HUES6 (cell line): Measurements from ENCODE around the gene CCT5.

Source experiments
- H3K27ac ChIP-seq: 2 replicates; pipeline ENCODE4 v1.7.0; 2013; ENCODE audit warnings: low read depth, mild to moderate bottlenecking, low read length, inconsistent platforms
- H3K27me3 ChIP-seq: 2 replicates; pipeline ENCODE4 v1.6.1; 2013; ENCODE audit warnings: low read length; ENCODE audit not compliant: control insufficient read depth, insufficient read depth
- H3K36me3 ChIP-seq: 2 replicates; pipeline ENCODE4 v1.6.1; 2013; ENCODE audit warnings: low read length; ENCODE audit not compliant: control insufficient read depth, insufficient read depth
- H3K4me1 ChIP-seq: 2 replicates; pipeline ENCODE4 v1.6.1; 2013; ENCODE audit warnings: low read length; ENCODE audit not compliant: control insufficient read depth, insufficient read depth
- H3K4me3 ChIP-seq: 2 replicates; pipeline ENCODE4 v1.5.1; 2013; ENCODE audit warnings: low read depth, low read length
- H3K9ac ChIP-seq: one replicate; pipeline ENCODE4 v1.6.1; 2013; ENCODE audit warnings: mild to moderate bottlenecking, low read length
- H3K9me3 ChIP-seq: 2 replicates; pipeline ENCODE4 v1.6.1; 2013; ENCODE audit warnings: low read depth, low read length; ENCODE audit not compliant: control insufficient read depth, insufficient read depth

Gene CCT5

DNA sequence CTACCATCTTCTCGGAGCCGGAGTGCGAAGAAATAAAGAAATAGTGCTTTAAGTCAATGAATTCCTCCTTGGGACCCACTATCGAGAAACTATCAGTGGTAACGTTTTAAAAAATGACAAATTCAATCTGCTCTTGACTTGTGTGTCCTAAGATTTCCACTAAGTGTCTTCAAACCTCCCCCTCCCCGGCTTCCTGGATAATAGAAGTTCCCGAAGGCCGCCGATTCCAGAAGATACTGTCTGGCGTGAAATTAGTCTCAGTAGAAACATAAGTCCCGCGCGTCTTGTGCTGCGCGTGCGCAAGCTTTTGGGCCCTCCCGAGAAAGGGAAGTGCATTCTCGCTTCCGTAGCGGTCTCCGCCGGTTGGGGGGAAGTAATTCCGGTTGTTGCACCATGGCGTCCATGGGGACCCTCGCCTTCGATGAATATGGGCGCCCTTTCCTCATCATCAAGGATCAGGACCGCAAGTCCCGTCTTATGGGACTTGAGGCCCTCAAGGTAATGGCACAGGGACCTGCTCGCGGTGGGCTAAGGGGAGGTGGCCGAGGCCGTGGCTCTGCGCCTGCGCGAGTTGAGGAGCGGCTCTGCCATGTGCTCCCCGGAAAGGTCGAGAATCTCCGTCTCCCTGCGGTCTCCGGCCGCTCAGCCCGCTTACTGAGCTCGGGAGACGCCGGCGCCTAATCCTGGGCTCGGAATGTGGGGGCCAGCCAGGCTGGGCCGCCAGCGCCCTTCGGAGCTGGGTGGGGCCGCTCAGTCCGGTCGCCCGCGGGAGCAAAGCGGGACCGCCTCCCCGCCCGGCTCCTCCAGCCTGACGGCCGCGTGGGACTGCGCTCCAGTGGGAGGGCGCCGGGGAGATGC lies at the start of gene CCT5:
Gene CCT5 (plus strand): TSS at position 333 of the 858 bp plus-strand sequence. CDS start 61 bp downstream, at position 394.
- Histone ChIP-seq H3K27me3 (no peaks in the 10 kb centered on the region), H3K9ac (peak within 1 kb of the TSS; percentile 91), H3K4me3 (peak within 1 kb of the TSS; percentile 79), H3K27ac (peak within 1 kb of the TSS; percentile 99), H3K36me3 (peaks cover 36% of the 10 kb centered on the region), H3K4me1 (peaks cover 13% of the 10 kb centered on the region), H3K9me3 (no peaks in the 10 kb centered on the region)

DNA sequence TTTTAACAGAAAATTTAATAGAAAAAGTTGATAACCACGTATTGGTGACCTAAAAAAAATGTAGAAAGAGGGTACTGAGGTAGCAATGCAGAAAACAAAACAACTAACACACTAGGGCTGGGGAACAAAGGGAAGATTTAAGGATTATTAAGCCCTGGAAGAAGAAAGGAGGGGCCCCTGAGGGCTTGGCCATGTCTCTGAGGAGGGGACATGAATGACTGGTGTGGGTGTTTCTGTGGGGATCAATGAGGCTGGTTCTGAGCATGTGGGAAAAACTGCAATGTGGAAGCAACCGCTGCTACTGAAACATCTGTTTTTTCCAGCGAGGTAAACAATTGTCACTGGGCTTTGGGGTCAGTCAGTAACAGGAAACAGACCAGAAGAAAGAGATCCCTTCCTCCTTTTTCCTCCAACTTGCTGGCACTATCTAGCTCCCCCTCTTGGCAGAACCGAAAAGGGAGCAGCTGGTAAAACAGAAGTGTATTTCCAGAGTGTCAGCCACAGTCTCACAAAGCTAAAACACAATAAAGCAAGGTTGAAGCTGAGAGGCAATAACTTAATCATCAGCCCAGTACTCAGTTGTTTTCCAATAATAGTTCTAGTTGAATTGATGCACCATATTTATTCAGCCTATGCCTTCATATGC lies 48.7 kb upstream of the CCT5 start:
- no peak overlapping the region for H3K9ac ChIP-seq
- no peak overlapping the region for H3K27ac ChIP-seq
- H3K36me3 ChIP-seq, result no peaks in the 10 kb centered on the region
- peaks cover 7% of the 10 kb centered on the region for H3K4me1 ChIP-seq
- peaks cover 26% of the 10 kb centered on the region for H3K9me3 ChIP-seq
- H3K27me3 ChIP-seq, result no peaks in the 10 kb centered on the region
- no peak overlapping the region for H3K4me3 ChIP-seq

DNA sequence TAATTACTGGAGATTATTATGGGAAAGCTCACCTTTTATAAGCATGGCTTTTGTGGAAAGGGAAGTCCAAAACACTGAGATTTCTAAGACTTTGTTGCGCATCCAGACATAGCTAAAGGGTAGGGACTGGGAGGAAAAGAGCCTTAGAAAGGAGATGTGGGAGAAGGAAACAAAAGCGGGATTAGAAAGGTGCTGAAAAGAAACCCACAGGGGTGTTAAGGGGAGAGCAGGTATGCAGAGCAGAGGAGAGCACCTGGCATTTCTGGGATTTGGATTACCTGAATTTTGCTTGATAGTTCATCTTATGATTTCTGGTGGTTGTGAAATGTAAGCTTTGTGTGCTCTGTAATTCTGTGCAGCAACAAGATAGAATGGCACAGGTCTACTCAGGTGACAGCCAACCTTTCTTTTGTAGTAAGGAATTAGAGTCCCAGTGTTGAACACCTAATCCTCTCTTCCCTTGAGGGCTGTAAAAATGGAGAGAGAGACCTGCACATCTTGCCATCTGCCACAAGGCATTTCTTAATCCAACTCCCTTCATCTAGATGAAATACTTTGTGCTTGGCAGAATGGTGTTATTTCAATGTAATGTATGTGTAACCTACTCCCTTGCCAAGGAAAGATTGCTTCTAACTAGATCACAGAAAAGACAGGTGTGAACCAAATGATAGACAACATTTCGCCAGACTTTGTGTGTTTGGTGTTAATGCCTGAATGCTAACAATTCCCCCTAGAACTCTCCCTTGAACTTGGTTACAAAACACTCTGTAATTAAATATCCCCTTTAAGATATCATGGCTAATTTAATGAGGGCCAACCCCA lies 47.8 kb upstream of the CCT5 start:
- H3K9ac ChIP-seq, result no peak overlapping the region
- no peaks in the 10 kb centered on the region for H3K36me3 ChIP-seq
- H3K4me3 ChIP-seq, result no peak overlapping the region
- H3K4me1 ChIP-seq, result peaks cover 7% of the 10 kb centered on the region
- no peak overlapping the region for H3K27ac ChIP-seq
- no peaks in the 10 kb centered on the region for H3K27me3 ChIP-seq
- H3K9me3 ChIP-seq, result peaks cover 21% of the 10 kb centered on the region

DNA sequence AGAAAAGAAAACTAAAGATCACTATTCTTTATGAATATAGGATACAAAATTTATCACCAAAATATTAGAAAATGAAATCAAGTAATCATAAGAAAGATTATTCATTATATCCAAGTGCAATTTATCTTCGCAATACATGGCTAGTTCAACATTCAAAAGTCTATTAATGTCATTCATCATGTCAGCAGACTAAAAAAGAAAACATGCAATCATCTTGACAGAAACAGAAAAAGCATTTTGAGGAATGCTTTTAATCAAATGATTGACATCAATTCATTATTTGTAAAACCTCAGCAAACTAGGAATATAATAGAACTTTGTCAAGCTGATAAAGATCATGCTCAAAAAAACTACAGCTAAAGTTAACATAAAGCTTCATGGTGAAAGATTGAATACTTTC lies 41.1 kb upstream of the CCT5 start:
- no peaks in the 10 kb centered on the region for H3K27me3 ChIP-seq
- H3K27ac ChIP-seq, result no peak overlapping the region
- no peak overlapping the region for H3K9ac ChIP-seq
- no peaks in the 10 kb centered on the region for H3K36me3 ChIP-seq
- no peaks in the 10 kb centered on the region for H3K4me1 ChIP-seq
- H3K9me3 ChIP-seq, result no peaks in the 10 kb centered on the region
- H3K4me3 ChIP-seq, result no peak overlapping the region

DNA sequence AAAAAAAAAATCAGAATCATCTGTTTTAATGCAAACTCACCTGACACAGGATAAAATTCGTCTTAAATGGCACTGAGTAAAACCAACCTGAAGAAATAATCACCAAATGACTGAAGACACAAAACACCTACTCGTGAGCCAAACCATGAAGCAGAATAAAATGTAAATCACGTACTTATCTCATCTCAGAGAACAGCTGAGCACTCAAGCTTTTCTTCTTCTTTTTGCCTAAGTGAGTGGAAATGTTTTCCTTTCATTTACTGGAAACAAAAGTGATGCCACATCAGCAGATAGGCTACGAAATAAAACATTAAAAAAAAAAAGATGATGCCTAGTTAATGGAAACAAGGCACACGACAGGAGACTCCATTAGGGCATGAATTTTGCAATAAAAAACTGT lies 36.8 kb upstream of the CCT5 start:
- no peaks in the 10 kb centered on the region for H3K36me3 ChIP-seq
- H3K27ac ChIP-seq, result no peak overlapping the region
- H3K27me3 ChIP-seq, result no peaks in the 10 kb centered on the region
- no peaks in the 10 kb centered on the region for H3K9me3 ChIP-seq
- H3K4me1 ChIP-seq, result no peaks in the 10 kb centered on the region
- H3K4me3 ChIP-seq, result no peak overlapping the region
- no peak overlapping the region for H3K9ac ChIP-seq

DNA sequence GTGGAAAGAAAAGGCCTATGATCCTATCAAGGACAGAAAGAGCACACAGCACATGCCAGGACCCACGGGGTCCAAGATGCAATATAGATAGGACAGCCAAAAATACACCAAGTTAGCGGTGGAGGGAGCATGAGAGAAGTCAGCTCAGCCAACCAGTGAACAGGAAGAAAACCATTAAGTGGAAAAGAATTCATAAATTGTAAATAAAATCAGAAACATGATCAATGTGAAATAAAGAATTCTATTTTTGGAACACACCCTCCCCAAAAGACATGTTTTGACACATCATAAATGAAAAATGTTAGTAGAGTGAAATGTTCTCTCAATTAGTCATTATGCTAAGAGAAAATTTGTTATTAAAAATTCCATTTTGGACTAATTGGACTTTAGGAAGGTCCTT lies 36.0 kb upstream of the CCT5 start:
- Histone ChIP-seq H3K36me3 (no peaks in the 10 kb centered on the region), H3K9me3 (no peaks in the 10 kb centered on the region), H3K4me1 (no peaks in the 10 kb centered on the region), H3K27me3 (no peaks in the 10 kb centered on the region), H3K27ac (no peak overlapping the region), H3K4me3 (no peak overlapping the region), H3K9ac (no peak overlapping the region)

DNA sequence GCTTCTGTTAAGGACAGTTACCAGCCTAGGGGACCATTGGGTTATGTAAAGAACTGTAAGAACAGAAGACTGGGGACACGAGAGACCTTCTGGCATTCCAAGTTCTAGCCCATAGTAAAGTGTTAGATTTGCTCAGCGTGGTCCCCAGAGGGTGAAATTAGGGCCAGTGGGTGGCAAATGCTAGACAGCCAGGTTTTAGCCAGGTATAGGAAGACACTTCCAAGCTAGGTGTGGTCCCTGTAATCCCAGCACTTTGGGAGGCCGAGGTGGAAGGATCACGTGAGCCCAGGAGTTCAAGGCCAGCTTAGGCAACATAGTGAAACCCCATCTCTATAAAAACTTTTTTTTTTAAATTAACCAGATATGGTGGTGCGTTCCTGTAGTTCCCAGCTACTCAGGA lies 34.7 kb upstream of the CCT5 start:
- Histone ChIP-seq H3K9me3 (no peaks in the 10 kb centered on the region), H3K27me3 (no peaks in the 10 kb centered on the region), H3K27ac (no peak overlapping the region), H3K9ac (no peak overlapping the region), H3K4me3 (no peak overlapping the region), H3K36me3 (no peaks in the 10 kb centered on the region), H3K4me1 (no peaks in the 10 kb centered on the region)

DNA sequence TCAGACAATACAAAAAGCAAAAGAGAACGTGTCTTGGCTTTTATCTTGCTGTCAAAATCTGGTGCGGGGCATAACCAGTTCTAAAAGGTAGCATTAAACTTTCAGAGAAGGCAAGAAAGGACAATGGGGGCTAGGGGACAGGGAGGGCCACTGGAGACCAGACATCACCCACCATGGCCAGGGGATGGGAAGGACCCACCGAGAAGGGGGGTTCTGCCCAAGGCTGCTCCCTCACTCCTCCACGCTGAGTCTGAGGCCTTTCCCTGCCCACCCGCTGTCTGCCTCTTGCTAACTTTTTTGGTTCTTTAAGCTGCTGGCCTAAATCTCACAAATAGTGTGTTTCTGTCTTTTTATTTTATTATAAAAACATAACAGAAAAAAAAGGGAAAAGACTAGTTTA lies 34.0 kb upstream of the CCT5 start:
- Histone ChIP-seq H3K4me1 (no peaks in the 10 kb centered on the region), H3K9me3 (no peaks in the 10 kb centered on the region), H3K36me3 (no peaks in the 10 kb centered on the region), H3K4me3 (no peak overlapping the region), H3K27ac (no peak overlapping the region), H3K27me3 (no peaks in the 10 kb centered on the region), H3K9ac (no peak overlapping the region)

DNA sequence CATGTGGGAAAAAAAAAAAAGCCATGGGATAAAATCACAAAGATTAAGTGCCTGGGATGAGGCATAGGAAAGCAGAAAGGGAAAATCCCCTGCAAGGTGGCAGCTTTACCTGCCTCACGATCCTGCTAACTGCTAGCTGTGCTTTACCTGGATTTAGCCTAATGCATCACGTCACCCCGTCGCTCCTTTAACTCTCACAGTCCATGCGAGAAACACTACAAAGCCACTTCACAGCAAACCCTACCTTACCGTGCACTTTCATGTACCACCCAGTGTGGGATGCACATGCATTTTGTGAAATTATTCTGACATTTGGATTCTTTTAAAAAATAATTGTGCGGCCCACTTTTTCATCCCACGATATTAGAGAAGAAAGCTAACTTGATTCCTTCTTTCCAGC lies 31.4 kb upstream of the CCT5 start:
- Histone ChIP-seq H3K9me3 (no peaks in the 10 kb centered on the region), H3K27ac (no peak overlapping the region), H3K9ac (no peak overlapping the region), H3K36me3 (0 out of 2 replicates have a peak, but pooled peaks cover 4% of the 10 kb centered on the region), H3K27me3 (no peaks in the 10 kb centered on the region), H3K4me3 (no peak overlapping the region), H3K4me1 (no peaks in the 10 kb centered on the region)

DNA sequence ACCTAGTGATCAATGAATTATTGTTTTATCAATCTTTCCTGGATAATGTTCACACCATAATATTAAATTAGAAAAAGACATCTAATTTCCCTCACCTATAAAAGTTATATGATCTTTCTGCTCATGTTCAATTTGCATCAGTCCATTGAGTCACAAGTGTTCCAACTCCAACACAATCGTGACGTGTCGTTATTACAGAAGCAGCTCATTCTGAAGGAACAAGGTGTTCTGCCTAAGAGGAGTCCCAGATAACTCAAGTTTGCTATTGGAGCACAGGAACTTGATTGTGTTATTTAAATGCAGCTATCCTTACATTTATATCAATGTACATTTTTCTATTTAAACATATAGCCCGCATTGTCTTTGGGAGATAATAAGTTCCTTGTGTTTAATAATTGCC lies 31.0 kb upstream of the CCT5 start:
- Histone ChIP-seq H3K4me1 (no peaks in the 10 kb centered on the region), H3K27ac (no peak overlapping the region), H3K9me3 (no peaks in the 10 kb centered on the region; the same call in 1 of the 2 replicates), H3K36me3 (0 out of 2 replicates have a peak, but pooled peaks cover 4% of the 10 kb centered on the region), H3K9ac (no peak overlapping the region), H3K4me3 (no peak overlapping the region), H3K27me3 (no peaks in the 10 kb centered on the region)

DNA sequence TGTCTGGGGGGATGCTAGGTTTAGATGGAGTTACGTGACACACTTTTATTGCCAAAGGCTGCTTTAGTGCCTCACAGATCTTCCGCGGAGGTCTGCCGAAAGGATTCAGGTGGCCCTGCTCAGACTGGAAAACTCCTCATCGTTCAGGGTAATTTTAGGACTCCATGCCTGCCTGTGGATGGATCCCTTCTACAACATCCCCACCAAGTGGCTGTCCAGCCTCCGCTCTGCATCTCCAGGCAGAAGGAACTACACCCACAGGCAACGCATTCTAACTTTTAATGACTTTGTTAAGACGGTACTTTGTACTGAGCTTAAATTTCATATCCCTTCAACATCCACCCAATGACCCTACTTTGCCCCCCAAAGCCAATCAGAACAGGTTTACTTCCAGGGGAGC lies 29.8 kb upstream of the CCT5 start:
- Histone ChIP-seq H3K36me3 (0 out of 2 replicates have a peak, but pooled peaks cover 4% of the 10 kb centered on the region), H3K27ac (no peak overlapping the region), H3K4me1 (no peaks in the 10 kb centered on the region), H3K27me3 (no peaks in the 10 kb centered on the region), H3K9ac (no peak overlapping the region), H3K9me3 (peaks cover 3% of the 10 kb centered on the region), H3K4me3 (no peak overlapping the region)
